ENCODE results near the gene PCNT. TPM values are rescaled to one million over a fixed set of nuclear protein-coding genes. Genes with fewer than 3 reads are reported as not detected.

Gene PCNT
- total RNA-seq, 1 experiment from 2014 or later = 38.4 TPM

DNA sequence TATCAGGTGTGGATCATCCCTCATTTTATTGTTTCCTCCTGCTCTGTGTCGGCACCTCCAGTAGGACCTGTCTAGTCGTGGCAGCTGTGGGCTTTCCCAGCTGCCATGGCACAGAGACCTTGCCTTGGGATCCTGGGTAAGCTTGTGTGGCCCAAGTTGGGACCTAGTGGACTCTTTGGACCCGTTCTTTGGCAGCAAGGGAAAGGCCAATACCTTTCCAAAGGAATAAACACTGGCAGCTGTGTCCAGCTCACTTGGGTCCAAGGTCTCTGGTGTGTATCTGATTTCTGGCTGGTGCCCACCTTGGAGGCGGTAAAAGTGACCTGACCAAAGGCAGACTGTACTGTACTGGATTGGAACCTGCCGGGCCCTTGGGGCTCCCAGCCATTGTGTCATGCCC, 156.5 kb downstream of the PCNT start:
- no peaks in the 10 kb centered on the region for H3K9me3 Mint-ChIP-seq (ENCODE audit: unreplicated experiment)
- peaks cover 23% of the 10 kb centered on the region for H3K36me3 Mint-ChIP-seq (ENCODE audit: insufficient read depth, unreplicated experiment)
- TF ChIP-seq, protein P1, sequence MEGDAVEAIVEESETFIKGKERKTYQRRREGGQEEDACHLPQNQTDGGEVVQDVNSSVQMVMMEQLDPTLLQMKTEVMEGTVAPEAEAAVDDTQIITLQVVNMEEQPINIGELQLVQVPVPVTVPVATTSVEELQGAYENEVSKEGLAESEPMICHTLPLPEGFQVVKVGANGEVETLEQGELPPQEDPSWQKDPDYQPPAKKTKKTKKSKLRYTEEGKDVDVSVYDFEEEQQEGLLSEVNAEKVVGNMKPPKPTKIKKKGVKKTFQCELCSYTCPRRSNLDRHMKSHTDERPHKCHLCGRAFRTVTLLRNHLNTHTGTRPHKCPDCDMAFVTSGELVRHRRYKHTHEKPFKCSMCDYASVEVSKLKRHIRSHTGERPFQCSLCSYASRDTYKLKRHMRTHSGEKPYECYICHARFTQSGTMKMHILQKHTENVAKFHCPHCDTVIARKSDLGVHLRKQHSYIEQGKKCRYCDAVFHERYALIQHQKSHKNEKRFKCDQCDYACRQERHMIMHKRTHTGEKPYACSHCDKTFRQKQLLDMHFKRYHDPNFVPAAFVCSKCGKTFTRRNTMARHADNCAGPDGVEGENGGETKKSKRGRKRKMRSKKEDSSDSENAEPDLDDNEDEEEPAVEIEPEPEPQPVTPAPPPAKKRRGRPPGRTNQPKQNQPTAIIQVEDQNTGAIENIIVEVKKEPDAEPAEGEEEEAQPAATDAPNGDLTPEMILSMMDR (IDR thresholded peaks at IDR 0.05; ENCODE audit: insufficient read depth in 1 of 2, low read depth in 1 of 2, low read length in 1 of 2, severe bottlenecking in 1 of 2, unreplicated experiment in 1 of 2) = no peak
- no peaks in the 10 kb centered on the region for H3K4me1 ChIP-seq
- H3K4me3 ChIP-seq (ENCODE audit: low read depth, low read length) = no peak overlapping the region
- H3K9me3 ChIP-seq = no peaks in the 10 kb centered on the region
- CTCF ChIA-PET = interaction anchor here (0.6 kb wide), 1 partner anchor 155 kb away, joined by 6 read pairs; the partner anchor contains the start of gene PRMT2
- intact Hi-C loops (cut with micrococcal nuclease; ENCODE audit: unreplicated experiment) = no loop called here
- no peak overlapping the region for H3K4me3 Mint-ChIP-seq (ENCODE audit: unreplicated experiment)
- BruUV-seq (replicated peaks) = no TSS peak
- H3K27me3 Mint-ChIP-seq (ENCODE audit: insufficient read depth, unreplicated experiment) = no peaks in the 10 kb centered on the region
- DNase-seq = no peak
- POLR2A ChIA-PET = no interaction called here
- no peaks in the 10 kb centered on the region for H3K36me3 ChIP-seq (ENCODE audit: control insufficient read depth, insufficient read depth, low read length)
- H3K4me1 Mint-ChIP-seq (ENCODE audit: low read depth, unreplicated experiment) = peaks cover 6% of the 10 kb centered on the region
- H3K27ac Mint-ChIP-seq (ENCODE audit: unreplicated experiment) = no peak overlapping the region
- H3K27me3 ChIP-seq (replicated peaks; ENCODE audit: control insufficient read depth, insufficient read depth, low read length) = no peaks in the 10 kb centered on the region

DNA sequence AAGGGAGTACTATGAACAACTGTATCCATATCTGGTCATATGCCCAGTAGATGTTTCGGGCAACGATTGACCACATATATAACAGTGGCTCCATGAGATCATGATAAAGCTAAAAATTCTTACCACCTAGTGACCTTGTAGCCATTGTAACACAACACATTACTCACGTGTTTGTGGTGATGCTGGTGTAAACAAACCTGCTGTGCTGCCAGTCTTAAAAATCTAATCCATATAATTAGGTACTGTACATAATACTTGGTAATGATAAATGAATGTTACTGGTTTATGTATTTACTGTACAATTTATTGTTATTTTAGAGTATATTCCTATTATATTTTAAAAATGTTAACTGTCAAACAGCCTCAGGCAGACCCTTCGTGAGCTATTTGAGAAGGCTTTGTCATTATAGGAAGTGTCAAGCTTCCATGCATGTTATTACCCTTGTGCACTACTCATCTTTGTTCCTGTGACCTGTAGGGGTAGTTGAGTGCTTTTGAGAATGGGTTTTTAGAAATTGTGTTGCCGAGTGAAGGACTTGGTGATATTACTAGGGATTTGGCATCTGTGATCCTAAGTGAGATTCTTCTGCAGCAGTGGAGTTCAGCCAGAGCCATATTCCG, 158.4 kb downstream of the PCNT start:
- ChIA-PET CTCF (no interaction called here), POLR2A (no interaction called here)
- Histone ChIP-seq H3K36me3 (ENCODE audit: control insufficient read depth, insufficient read depth, low read length) (no peaks in the 10 kb centered on the region), H3K4me1 (no peaks in the 10 kb centered on the region), H3K27me3 (replicated peaks; ENCODE audit: control insufficient read depth, insufficient read depth, low read length) (no peaks in the 10 kb centered on the region), H3K9me3 (no peaks in the 10 kb centered on the region), H3K4me3 (ENCODE audit: low read depth, low read length) (no peak overlapping the region)
- BruUV-seq (replicated peaks) = no TSS peak
- H3K4me1 Mint-ChIP-seq (ENCODE audit: low read depth, unreplicated experiment) = no peaks in the 10 kb centered on the region
- H3K9me3 Mint-ChIP-seq (ENCODE audit: unreplicated experiment) = no peaks in the 10 kb centered on the region
- DNase-seq = no peak
- no peaks in the 10 kb centered on the region for H3K27me3 Mint-ChIP-seq (ENCODE audit: insufficient read depth, unreplicated experiment)
- intact Hi-C loops (cut with micrococcal nuclease; ENCODE audit: unreplicated experiment) = no loop called here
- TF ChIP-seq, protein P1 (IDR thresholded peaks at IDR 0.05; ENCODE audit: insufficient read depth in 1 of 2, low read depth in 1 of 2, low read length in 1 of 2, severe bottlenecking in 1 of 2, unreplicated experiment in 1 of 2) = no peak
- peaks cover 19% of the 10 kb centered on the region for H3K36me3 Mint-ChIP-seq (ENCODE audit: insufficient read depth, unreplicated experiment)
- no peak overlapping the region for H3K27ac Mint-ChIP-seq (ENCODE audit: unreplicated experiment)
- H3K4me3 Mint-ChIP-seq (ENCODE audit: unreplicated experiment) = no peak overlapping the region

DNA sequence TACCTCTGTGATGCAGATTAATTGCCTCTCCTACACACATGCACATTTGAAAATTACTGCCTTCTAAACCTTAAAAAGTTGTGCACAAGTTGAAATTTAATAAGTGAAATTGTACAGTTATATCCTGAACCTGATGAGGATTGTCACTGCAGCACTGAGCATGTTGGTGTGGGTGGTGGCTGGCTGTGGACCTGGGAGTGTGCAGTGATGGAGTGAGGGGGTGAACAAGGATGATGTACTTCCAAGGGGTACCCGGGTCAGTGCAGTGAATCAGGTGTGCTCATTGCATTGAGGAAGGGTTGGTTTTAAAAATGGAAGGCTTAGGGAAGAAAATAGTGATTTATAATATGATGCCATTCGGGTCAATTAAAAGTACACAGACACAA, 158.9 kb downstream of the PCNT start:
- intact Hi-C loops (cut with micrococcal nuclease; ENCODE audit: unreplicated experiment) = no loop called here
- no peaks in the 10 kb centered on the region for H3K27me3 Mint-ChIP-seq (ENCODE audit: insufficient read depth, unreplicated experiment)
- CTCF ChIA-PET = interaction anchor here (0.5 kb wide), 1 partner anchor 42 kb away, joined by 5 read pairs; no protein-coding TSS in a partner anchor
- H3K27me3 ChIP-seq (replicated peaks; ENCODE audit: control insufficient read depth, insufficient read depth, low read length) = no peaks in the 10 kb centered on the region
- H3K9me3 ChIP-seq = no peaks in the 10 kb centered on the region
- no peaks in the 10 kb centered on the region for H3K4me1 ChIP-seq
- no peak overlapping the region for H3K4me3 ChIP-seq (ENCODE audit: low read depth, low read length)
- H3K27ac Mint-ChIP-seq (ENCODE audit: unreplicated experiment) = no peak overlapping the region
- H3K36me3 ChIP-seq (ENCODE audit: control insufficient read depth, insufficient read depth, low read length) = no peaks in the 10 kb centered on the region
- TF ChIP-seq, protein P1 (IDR thresholded peaks at IDR 0.05; ENCODE audit: insufficient read depth in 1 of 2, low read depth in 1 of 2, low read length in 1 of 2, severe bottlenecking in 1 of 2, unreplicated experiment in 1 of 2) = no peak
- H3K4me3 Mint-ChIP-seq (ENCODE audit: unreplicated experiment) = no peak overlapping the region
- POLR2A ChIA-PET = no interaction called here
- no peaks in the 10 kb centered on the region for H3K4me1 Mint-ChIP-seq (ENCODE audit: low read depth, unreplicated experiment)
- BruUV-seq (replicated peaks) = no TSS peak
- H3K36me3 Mint-ChIP-seq (ENCODE audit: insufficient read depth, unreplicated experiment) = peaks cover 14% of the 10 kb centered on the region
- no peak for DNase-seq
- H3K9me3 Mint-ChIP-seq (ENCODE audit: unreplicated experiment) = no peaks in the 10 kb centered on the region
